Sigmoid colon (tissue), 7 donors: ENCODE measurements around the gene HTT. TPM values are rescaled to one million over a fixed set of nuclear protein-coding genes. Genes with fewer than 3 reads are reported as not detected.

Source experiments
- DNase-seq: peaks from one replicate; pipeline ENCODE4 v3.0.0-alpha.2; 2019
- H3K27ac ChIP-seq, 4 donors: fragments of 200-600 bp; sonication (generic); one replicate each; pipeline ENCODE4 v1.5.1; 2016 to 2019; ENCODE audit warnings: mild to moderate bottlenecking in 1 of 4
- H3K27me3 ChIP-seq, 3 donors: fragments of 200-600 bp; sonication (generic); one replicate each; pipeline ENCODE4 v1.5.1; 2019; ENCODE audit warnings: mild to moderate bottlenecking in 1 of 3
- H3K36me3 ChIP-seq, 4 donors: fragments of 200-600 bp; sonication (generic); one replicate each; pipeline ENCODE4 v1.5.1; 2016 to 2019
- H3K4me1 ChIP-seq, 4 donors: fragments of 200-600 bp; sonication (generic); one replicate each; pipeline ENCODE4 v1.5.1; 2017 to 2019
- H3K4me3 ChIP-seq, 4 donors: fragments of 200-600 bp; sonication (generic); one replicate each; pipeline ENCODE4 v1.5.1; 2017 to 2019; ENCODE audit warnings: mild to moderate bottlenecking in 2 of 4, moderate library complexity in 1 of 4
- H3K9me3 ChIP-seq, 4 donors: fragments of 200-600 bp in 3 of 4; sonication (generic) in 3 of 4; one replicate each; pipeline versions ENCODE4 v1.5.1 to v1.6.1; 2013 to 2019
- CTCF ChIP-seq, 4 experiments: fragments of 450-650 bp in 3 of 4; fragments of 200-600 bp in 1 of 4; IDR thresholded peaks; one replicate each; pipeline ENCODE4 v1.5.1; 2016 to 2019; ENCODE audit warnings: antibody characterized with exemption in 4 of 4, mild to moderate bottlenecking in 3 of 4, moderate library complexity in 2 of 4
- EP300 ChIP-seq, 4 donors: sonication (generic); formaldehyde crosslinking; IDR thresholded peaks; one replicate each; pipeline ENCODE4 v1.6.1; 2017; ENCODE audit warnings: antibody characterized with exemption in 4 of 4
- POLR2A ChIP-seq, 2 donors: fragments of 450-650 bp; IDR thresholded peaks; one replicate each; pipeline ENCODE4 v1.6.1; 2016; ENCODE audit warnings: antibody characterized with exemption in 2 of 2, mild to moderate bottlenecking in 2 of 2, moderate library complexity in 2 of 2
- POLR2AphosphoS5 ChIP-seq, 4 donors: sonication (generic); formaldehyde crosslinking; IDR thresholded peaks; one replicate each; pipeline ENCODE4 v1.6.1; 2017; ENCODE audit warnings: antibody characterized with exemption in 4 of 4
- WGBS, 2 donors: extraction: QIAGEN DNeasy Blood & Tissue Kit; methylation state at CpG; one replicate each; pipeline ENCODE4 v1.1.7; 2013; 5-methylcytosine and 5-hydroxymethylcytosine counted together
- intact Hi-C: fragments of 100-400 bp; cut with DNase I; formaldehyde crosslinking; loops from one replicate; pipeline ENCODE4 v1.15.1; 2023
- polyA plus RNA-seq, 3 donors: library from polyadenylated mRNA; stranded (reverse); fragments of 200-250 nt; gene quantifications; one replicate each; pipeline ENCODE4 v1.2.3, GENCODE V29; 2013
- total RNA-seq, 4 donors: library from RNA; depleted of rRNA; stranded (reverse); fragments of >200 nt; gene quantifications; one replicate each; pipeline ENCODE4 v1.1.0, GENCODE V29; 2016
- donor health status: healthy with polysubstance abuse.
- donor health status: Bipolar disorder and iron deficiency.
- donor health status: healthy.

HTT gene
- total and polyA plus RNA-seq, 7 donors = 6.5 to 41.5 (median 22.7) TPM

- TF ChIP-seq CTCF (IDR thresholded peaks at IDR 0.05) = no peak
- no peak for TF ChIP-seq EP300 (IDR thresholded peaks at IDR 0.05)
- no peak for TF ChIP-seq POLR2AphosphoS5 (IDR thresholded peaks at IDR 0.05)
- no peak for TF ChIP-seq POLR2A (IDR thresholded peaks at IDR 0.05)
- Histone ChIP-seq H3K9me3 (no peaks in the 10 kb centered on the region), H3K4me3 (no peak overlapping the region), H3K27ac (no peak overlapping the region), H3K4me1 (peaks cover 0 to 29% (median 23%) of the 10 kb centered on the region in 4 donors), H3K36me3 (peaks cover 7 to 18% (median 13%) of the 10 kb centered on the region in 4 donors), H3K27me3 (no peaks in the 10 kb centered on the region)
- no peak for DNase-seq
- intact Hi-C loops = no loop called here
- WGBS, 2 donors = 44 to 57% methylated on average over 1 of the region's 1 CpG
These were observed 169.5 kb downstream of the HTT start for GRCh38 chr4:3244002-3244401.

- DNase-seq = no peak
- 90 to 92% methylated on average over 9 of the region's 9 CpGs for WGBS, 2 donors
- Histone ChIP-seq H3K9me3 (no peaks in the 10 kb centered on the region), H3K4me1 (peaks cover 0 to 29% (median 23%) of the 10 kb centered on the region in 4 donors), H3K36me3 (peaks cover 4 to 10% (median 6%) of the 10 kb centered on the region in 4 donors), H3K4me3 (no peak overlapping the region), H3K27ac (no peak overlapping the region), H3K27me3 (no peaks in the 10 kb centered on the region)
- TF ChIP-seq CTCF (IDR thresholded peaks at IDR 0.05) (no peak), POLR2A (IDR thresholded peaks at IDR 0.05) (no peak), POLR2AphosphoS5 (IDR thresholded peaks at IDR 0.05) (no peak), EP300 (IDR thresholded peaks at IDR 0.05) (no peak)
- intact Hi-C loops = no loop called here
These were observed 170.3 kb downstream of the HTT start for GRCh38 chr4:3244747-3245146.

- TF ChIP-seq EP300 (IDR thresholded peaks at IDR 0.05) (no peak), POLR2A (IDR thresholded peaks at IDR 0.05) (no peak), POLR2AphosphoS5 (IDR thresholded peaks at IDR 0.05) (no peak), CTCF (IDR thresholded peaks at IDR 0.05) (no peak)
- intact Hi-C loops = no loop called here
These were observed 171.2 kb downstream of the HTT start for GRCh38 chr4:3245676-3246075.

GRCh38 chr4:3246458-3247398 lies 172.2 kb downstream of the HTT start:
- WGBS, 2 donors = 69 to 81% methylated on average over 16 of the region's 16 CpGs
- TF ChIP-seq EP300 (IDR thresholded peaks at IDR 0.05) = no peak
- no peak for TF ChIP-seq CTCF (IDR thresholded peaks at IDR 0.05)
- Histone ChIP-seq H3K9me3 (no peaks in the 10 kb centered on the region), H3K4me3 (no peak overlapping the region), H3K4me1 (peaks cover 0 to 17% (median 11%) of the 10 kb centered on the region in 4 donors), H3K36me3 (no peaks in the 10 kb centered on the region), H3K27ac (no peak overlapping the region), H3K27me3 (no peaks in the 10 kb centered on the region)
- intact Hi-C loops = no loop called here
- DNase-seq = no peak

More at GRCh38 chr4:3245676-3246075, 171.2 kb downstream of the HTT start:
- H3K27me3 ChIP-seq = no peaks in the 10 kb centered on the region
- H3K36me3 ChIP-seq = peaks cover 0 to under 1% (median 0%) of the 10 kb centered on the region in 4 donors
- H3K4me1 ChIP-seq = peaks cover 0 to 27% (median 20%) of the 10 kb centered on the region in 4 donors
- H3K4me3 ChIP-seq = no peak overlapping the region
- 89 to 90% methylated on average over 6 of the region's 6 CpGs for WGBS, 2 donors
- no peak overlapping the region for H3K27ac ChIP-seq
- H3K9me3 ChIP-seq = no peaks in the 10 kb centered on the region
- DNase-seq = no peak
